Thymus (tissue), 14 donors: Measurements from ENCODE around the gene FCAMR. TPM values are rescaled to one million over a fixed set of nuclear protein-coding genes. Genes with fewer than 3 reads are reported as not detected.

ENCODE experiments used
- DNase-seq, 9 donors: peaks; one replicate each; pipeline ENCODE4 v3.0.0-alpha.2; 2013; ENCODE audit warnings: low spot score in 9 of 9, low read depth in 6 of 9, missing footprints in 1 of 9
- H3K27ac ChIP-seq, 2 donors: one replicate each; pipeline ENCODE4 v1.5.1; 2013; ENCODE audit warnings: control low read depth in 1 of 2, low read depth in 1 of 2, low read length in 1 of 2, mild to moderate bottlenecking in 1 of 2, moderate library complexity in 1 of 2
- H3K27me3 ChIP-seq, 2 donors: one replicate each; pipeline ENCODE4 v1.5.1; 2013; ENCODE audit warnings: low read length in 1 of 2; ENCODE audit not compliant: control insufficient read depth in 2 of 2, insufficient read depth in 1 of 2
- H3K36me3 ChIP-seq, 2 donors: one replicate each; pipeline ENCODE4 v1.5.1; 2013; ENCODE audit warnings: low read length in 1 of 2, mild to moderate bottlenecking in 1 of 2, moderate library complexity in 1 of 2; ENCODE audit not compliant: control insufficient read depth in 2 of 2, insufficient read depth in 2 of 2
- H3K4me1 ChIP-seq, 2 donors: one replicate each; pipeline ENCODE4 v1.5.1; 2013; ENCODE audit warnings: low read length in 2 of 2; ENCODE audit not compliant: control insufficient read depth in 2 of 2, insufficient read depth in 2 of 2
- H3K4me3 ChIP-seq, 2 donors: one replicate each; pipeline ENCODE4 v1.5.1; 2013; ENCODE audit warnings: low read length in 2 of 2, control low read depth in 1 of 2, mild to moderate bottlenecking in 1 of 2
- H3K9me3 ChIP-seq, 2 donors: one replicate each; pipeline ENCODE4 v1.5.1; 2013; ENCODE audit warnings: low read length in 1 of 2, mild to moderate bottlenecking in 1 of 2; ENCODE audit not compliant: control insufficient read depth in 2 of 2, insufficient read depth in 1 of 2
- WGBS: extraction: QIAGEN DNeasy Blood & Tissue Kit; methylation state at CpG from one replicate; pipeline ENCODE4 v1.1.7; 2013; 5-methylcytosine and 5-hydroxymethylcytosine counted together
- long read RNA-seq, 10 donors: transcript quantifications; one replicate each; lab custom pipeline, GENCODE V29; 2026
- polyA plus RNA-seq: library from polyadenylated mRNA; stranded (reverse); fragments of 200-250 nt; gene quantifications from one replicate; pipeline ENCODE4 v1.2.3, GENCODE V29; 2013
- total RNA-seq: library from RNA; stranded (reverse); fragments of 120-200 nt; gene quantifications from one replicate; pipeline ENCODE4 v1.2.4, GENCODE V29; 2013
- donor health status: healthy.

FCAMR gene, protein sequence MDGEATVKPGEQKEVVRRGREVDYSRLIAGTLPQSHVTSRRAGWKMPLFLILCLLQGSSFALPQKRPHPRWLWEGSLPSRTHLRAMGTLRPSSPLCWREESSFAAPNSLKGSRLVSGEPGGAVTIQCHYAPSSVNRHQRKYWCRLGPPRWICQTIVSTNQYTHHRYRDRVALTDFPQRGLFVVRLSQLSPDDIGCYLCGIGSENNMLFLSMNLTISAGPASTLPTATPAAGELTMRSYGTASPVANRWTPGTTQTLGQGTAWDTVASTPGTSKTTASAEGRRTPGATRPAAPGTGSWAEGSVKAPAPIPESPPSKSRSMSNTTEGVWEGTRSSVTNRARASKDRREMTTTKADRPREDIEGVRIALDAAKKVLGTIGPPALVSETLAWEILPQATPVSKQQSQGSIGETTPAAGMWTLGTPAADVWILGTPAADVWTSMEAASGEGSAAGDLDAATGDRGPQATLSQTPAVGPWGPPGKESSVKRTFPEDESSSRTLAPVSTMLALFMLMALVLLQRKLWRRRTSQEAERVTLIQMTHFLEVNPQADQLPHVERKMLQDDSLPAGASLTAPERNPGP
- total RNA-seq (0.19 TPM), polyA plus RNA-seq (0.43 TPM)
- long read RNA-seq, donor 1: 0 reads
- long read RNA-seq, donor 2: 0 reads
- long read RNA-seq, donor 3: 0 reads
- long read RNA-seq, donor 4: 0 reads
- long read RNA-seq, donor 5: 0 reads
- long read RNA-seq, donor 6: 0 reads
- long read RNA-seq, donor 7: 0 reads
- long read RNA-seq, donor 8: 0 reads
- long read RNA-seq, donor 9: 0 reads
- long read RNA-seq, donor 10: 0 reads

DNA sequence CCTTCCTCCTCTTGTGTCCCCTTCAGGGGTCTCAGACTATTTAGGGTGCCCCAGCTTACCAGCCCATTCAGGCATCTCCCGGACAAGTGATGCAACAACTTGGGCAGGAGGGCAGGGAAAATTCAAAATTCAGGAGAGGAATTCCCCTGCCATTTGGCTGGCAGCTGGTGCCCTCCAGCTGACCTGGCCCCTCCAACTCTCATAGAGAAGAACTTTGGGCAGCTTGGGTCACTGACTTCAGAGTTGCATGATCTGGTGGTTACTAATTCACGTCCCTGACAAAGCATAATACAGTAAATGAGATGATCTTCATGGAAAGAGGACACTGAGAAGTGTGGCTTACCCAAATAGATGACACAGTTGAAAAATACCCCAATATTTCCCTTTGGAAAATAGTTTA is at the start of gene FCAMR:
FCAMR (minus strand) TSS at position 15 of the 400 bp plus-strand sequence. CDS start 335 bp downstream, outside the sequence.
- 93% methylated on average over 2 of the region's 2 CpGs for WGBS
- Histone ChIP-seq H3K27me3 (no peaks in the 10 kb centered on the region), H3K27ac (no peak within 1 kb of the TSS), H3K4me1 (peaks cover 7 to 13% of the 10 kb centered on the region in 2 donors), H3K36me3 (no peaks in the 10 kb centered on the region), H3K4me3 (no peak within 1 kb of the TSS), H3K9me3 (no peaks in the 10 kb centered on the region)
- no peak for DNase-seq

DNA sequence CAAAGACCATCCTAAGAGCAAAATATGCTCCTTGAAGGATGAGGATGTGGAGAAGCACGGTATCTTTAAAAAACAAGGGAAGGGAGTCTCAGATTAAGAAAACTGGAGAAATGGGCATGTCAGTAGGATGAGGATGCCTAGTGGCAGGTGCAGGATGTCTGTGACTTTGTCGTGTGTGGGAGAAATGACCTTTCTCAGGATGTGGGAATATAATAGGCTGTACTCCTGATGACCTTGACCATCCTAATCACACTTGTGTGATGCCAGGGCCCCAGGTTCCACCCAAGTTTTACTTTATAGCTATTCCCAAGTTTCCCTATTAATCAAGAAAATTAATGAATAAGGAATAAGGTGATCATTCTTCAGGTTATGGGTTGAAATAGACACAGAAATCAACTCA is 49.4 kb upstream of the FCAMR start:
- Histone ChIP-seq H3K4me1 (peaks cover 0 to 5% of the 10 kb centered on the region in 2 donors), H3K4me3 (no peak overlapping the region), H3K36me3 (no peaks in the 10 kb centered on the region), H3K9me3 (no peaks in the 10 kb centered on the region), H3K27ac (no peak overlapping the region), H3K27me3 (no peaks in the 10 kb centered on the region)
- DNase-seq: no peak
- 67% methylated on average over 2 of the region's 2 CpGs for WGBS

DNA sequence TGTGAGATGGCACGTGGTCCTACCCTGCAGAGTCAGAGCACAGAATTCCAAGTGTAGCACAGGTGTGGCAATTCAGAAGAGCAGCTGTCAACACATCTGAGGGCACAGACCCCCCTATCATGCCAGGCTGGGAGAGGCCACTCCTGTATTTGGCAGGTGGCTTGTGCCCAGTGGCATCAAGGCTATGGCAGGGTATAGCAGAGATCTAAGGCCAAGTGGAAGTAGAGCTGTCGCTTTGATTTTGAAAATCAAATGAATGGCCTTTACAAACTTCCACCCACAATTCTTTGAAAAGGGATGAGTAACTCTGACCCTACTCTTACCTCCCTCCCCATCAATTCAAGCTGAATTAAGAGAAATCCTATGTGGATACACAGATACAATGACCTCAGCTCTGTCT is 48.9 kb upstream of the FCAMR start:
- no peak overlapping the region for H3K27ac ChIP-seq
- H3K4me3 ChIP-seq: no peak overlapping the region
- H3K27me3 ChIP-seq: no peaks in the 10 kb centered on the region
- 96% methylated on average over 2 of the region's 2 CpGs for WGBS
- H3K9me3 ChIP-seq: no peaks in the 10 kb centered on the region
- H3K36me3 ChIP-seq: no peaks in the 10 kb centered on the region
- DNase-seq: no peak
- H3K4me1 ChIP-seq: no peaks in the 10 kb centered on the region

DNA sequence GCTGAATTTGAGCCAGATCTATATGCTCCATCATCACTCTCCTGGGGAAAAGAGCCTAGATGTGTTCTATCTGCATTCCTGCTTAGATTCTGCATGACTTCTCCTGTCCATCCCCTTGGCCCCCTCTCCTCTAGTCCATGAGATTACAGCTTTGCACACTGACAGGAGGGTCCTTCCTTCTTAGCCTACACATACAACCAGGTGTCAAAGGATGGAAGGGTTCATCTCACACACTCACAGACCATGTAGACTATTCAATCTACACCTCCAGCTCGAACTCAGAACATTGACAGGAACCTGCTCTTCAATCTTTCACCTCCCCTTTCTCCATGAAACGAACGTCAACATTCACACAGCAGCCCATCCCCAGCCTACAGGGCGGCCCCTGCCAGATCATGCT is 48.4 kb upstream of the FCAMR start:
- H3K9me3 ChIP-seq: no peaks in the 10 kb centered on the region
- WGBS: 96% methylated on average over 4 of the region's 4 CpGs
- H3K27ac ChIP-seq: no peak overlapping the region
- DNase-seq: no peak
- no peaks in the 10 kb centered on the region for H3K27me3 ChIP-seq
- H3K4me1 ChIP-seq: no peaks in the 10 kb centered on the region
- H3K36me3 ChIP-seq: no peaks in the 10 kb centered on the region
- no peak overlapping the region for H3K4me3 ChIP-seq

DNA sequence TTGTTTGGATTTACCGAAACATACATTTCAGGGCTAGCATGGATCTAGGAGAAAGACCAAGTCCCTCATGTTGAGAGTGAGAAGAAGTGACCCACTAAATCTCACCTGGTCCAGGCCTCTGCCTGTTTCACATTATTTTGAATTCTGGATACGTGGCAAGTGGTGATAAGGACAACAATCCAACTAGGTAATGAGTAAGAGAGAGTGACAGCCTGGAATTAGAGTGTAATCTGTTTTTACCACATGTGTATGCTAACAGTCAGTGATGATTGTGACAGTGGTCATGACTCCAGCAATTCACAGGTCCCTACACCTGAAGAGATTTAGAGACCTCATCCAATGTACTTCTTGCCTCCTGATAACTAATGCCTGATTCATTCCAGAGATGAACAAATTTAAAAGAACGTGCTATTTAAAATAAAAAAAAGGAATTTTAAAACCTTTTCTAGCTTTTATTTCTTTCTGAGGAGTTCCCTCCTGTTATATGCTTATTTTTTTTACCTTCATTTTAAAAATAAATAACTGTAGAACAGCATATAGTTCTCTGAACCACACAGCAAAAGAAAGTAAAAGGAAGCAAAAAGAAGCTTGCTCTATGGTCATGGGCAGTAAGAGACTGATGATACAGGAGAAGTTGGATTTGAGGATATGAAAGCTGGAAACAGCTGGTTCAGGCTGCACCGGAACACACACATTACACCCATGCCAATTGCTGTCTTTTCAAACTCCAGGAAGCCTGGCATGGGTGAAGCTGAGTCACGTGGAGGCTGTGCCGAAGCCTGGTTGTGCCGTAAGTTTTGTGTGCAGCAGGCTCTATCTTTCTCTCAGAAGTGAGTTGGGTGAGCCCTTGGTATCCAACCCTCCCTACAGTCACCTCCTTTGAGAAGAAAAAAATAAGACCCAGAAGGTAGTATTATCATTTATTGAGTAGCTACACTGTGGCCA is 47.6 kb upstream of the FCAMR start:
- no peak overlapping the region for H3K4me3 ChIP-seq
- WGBS: 87% methylated on average over 7 of the region's 7 CpGs
- no peak for DNase-seq
- no peaks in the 10 kb centered on the region for H3K27me3 ChIP-seq
- H3K27ac ChIP-seq: no peak overlapping the region
- H3K36me3 ChIP-seq: no peaks in the 10 kb centered on the region
- H3K9me3 ChIP-seq: no peaks in the 10 kb centered on the region
- no peaks in the 10 kb centered on the region for H3K4me1 ChIP-seq

DNA sequence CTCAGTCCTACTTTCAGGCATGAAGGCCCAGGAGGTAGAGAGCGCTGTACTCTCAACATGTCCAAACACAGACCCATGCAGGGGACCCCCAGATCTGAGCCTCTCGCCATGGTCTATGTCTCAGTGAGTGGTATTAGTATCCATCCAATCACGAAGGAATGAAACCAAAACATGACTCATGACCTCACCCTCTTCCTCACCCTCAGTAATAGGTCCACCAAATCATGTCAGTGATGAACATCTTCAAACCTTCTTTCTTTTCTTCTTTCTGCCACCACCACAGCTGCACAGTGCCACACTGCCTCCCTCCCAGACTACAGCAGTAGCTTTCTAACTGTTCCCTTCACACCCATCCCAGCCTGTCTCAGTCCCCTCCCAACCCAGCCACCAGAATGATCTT is 45.5 kb upstream of the FCAMR start:
- H3K36me3 ChIP-seq: no peaks in the 10 kb centered on the region
- 95% methylated on average over 3 of the region's 3 CpGs for WGBS
- H3K9me3 ChIP-seq: no peaks in the 10 kb centered on the region
- no peak for DNase-seq
- H3K27ac ChIP-seq: no peak overlapping the region
- no peak overlapping the region for H3K4me3 ChIP-seq
- no peaks in the 10 kb centered on the region for H3K4me1 ChIP-seq
- no peaks in the 10 kb centered on the region for H3K27me3 ChIP-seq

DNA sequence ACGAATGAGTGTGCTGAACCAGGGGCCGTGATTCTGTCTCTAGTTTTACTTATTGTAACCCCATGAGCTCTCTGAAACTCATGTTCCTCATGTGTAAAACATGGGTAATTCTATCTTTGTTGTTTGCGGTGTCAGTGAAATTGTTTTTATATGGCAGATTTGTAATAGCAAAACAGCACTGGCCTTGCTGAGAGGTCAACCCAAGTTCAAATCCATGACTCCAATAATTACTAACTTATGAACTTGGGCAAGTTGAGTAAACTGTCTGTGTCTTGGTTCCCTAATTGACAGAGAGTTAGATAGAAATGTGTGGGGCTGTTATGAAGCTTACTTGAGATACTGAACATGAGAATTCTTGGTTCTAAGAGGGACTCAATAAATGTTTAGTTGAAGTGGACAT is 44.5 kb upstream of the FCAMR start:
- no peaks in the 10 kb centered on the region for H3K9me3 ChIP-seq
- no peak for DNase-seq
- WGBS: 98% methylated on average over 3 of the region's 3 CpGs
- no peaks in the 10 kb centered on the region for H3K27me3 ChIP-seq
- no peaks in the 10 kb centered on the region for H3K36me3 ChIP-seq
- no peak overlapping the region for H3K27ac ChIP-seq
- no peak overlapping the region for H3K4me3 ChIP-seq
- no peaks in the 10 kb centered on the region for H3K4me1 ChIP-seq

DNA sequence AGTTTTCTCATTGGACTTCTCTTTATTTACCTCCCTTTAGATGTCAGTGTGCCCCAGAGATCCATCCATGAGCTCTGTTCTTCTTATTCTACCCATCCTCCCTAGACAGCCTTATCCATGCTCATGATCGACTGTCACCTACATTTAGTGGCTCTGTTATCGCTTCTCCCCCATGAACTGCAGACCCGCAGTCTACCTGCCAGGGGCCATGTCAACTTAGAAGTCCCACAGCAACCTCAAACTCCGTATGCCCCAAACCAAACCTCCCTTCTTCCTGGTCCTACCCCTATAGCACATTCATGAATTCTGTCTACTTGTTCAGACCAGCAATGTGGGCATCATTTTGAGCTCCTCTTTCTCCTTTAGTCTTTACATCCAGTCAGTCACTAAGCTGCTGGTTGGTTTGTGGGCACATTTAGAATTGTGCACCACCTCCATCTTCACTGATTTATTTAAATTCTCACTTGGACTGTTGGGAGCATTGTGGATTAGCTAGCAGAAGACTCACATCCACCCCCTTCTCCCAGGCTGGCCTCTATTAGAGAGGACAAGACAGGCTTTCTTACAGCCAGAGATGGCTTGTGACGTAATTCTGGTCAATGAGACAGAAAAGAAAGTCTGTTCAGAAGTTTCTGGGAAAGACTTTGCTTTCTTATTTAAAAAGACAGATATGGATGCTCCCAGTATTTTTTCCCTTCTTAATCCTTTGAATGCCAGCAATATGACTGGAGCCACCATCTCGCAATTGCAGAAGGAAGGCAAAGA is 43.2 kb upstream of the FCAMR start:
- H3K27me3 ChIP-seq: no peaks in the 10 kb centered on the region
- DNase-seq: no peak
- 72% methylated on average over 6 of the region's 6 CpGs for WGBS
- no peaks in the 10 kb centered on the region for H3K36me3 ChIP-seq
- H3K27ac ChIP-seq: no peak overlapping the region
- no peak overlapping the region for H3K4me3 ChIP-seq
- no peaks in the 10 kb centered on the region for H3K4me1 ChIP-seq
- no peaks in the 10 kb centered on the region for H3K9me3 ChIP-seq
